IPS-NIHi7 (cell line): ENCODE data around the gene ATP2B3.

ENCODE experiments used
- DNase-seq: peaks from one replicate; pipeline ENCODE4 v3.0.0; 2012; ENCODE audit warnings: mixed read lengths; ENCODE audit errors: extremely low spot score

ATP2B3 gene

GRCh38 chrX:153611298-153612095 lies 94.1 kb downstream of the ATP2B3 start:
- no peak for DNase-seq

DNA sequence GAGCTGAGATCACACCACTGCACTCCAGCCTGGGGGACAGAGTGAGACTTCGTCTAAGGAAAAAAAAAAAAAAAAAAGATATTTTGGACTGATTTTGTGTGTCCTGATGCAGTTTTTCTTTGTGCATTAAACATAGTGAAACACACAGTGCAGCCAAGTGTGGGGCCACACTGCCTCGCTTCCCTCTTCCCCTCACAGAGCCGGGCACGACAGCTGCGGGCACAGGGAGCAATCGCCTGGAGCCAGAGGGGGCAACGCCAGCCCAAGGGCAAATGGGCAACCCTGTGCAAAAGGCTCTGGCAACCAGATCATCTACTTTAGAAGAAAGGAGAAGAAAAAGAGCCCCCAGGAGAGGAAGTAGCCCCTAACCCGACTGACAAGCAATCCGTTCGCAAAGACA lies 95.0 kb downstream of the ATP2B3 start:
- no peak for DNase-seq

DNA sequence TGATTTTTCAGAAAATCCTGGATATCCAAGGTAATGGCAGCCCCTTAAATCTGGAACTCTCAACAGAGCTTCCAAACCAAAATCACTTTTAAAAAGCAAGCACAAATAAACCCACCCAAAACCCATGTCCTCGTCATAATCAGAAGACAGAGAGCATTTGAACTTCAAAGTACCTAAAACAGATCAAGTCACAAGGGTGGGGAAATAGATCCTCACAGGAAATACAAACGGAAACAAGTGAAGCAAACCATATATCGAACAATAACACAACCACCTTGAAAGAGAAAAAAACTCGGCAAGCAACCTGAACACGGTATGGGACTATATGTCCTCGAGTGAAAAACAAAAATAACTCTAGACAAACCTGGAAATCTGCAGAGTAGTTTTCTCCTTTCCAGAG lies 97.4 kb downstream of the ATP2B3 start:
- no peak for DNase-seq

- no peak for DNase-seq
Observed at GRCh38 chrX:153620576-153620975, 103.1 kb downstream of the ATP2B3 start.

DNA sequence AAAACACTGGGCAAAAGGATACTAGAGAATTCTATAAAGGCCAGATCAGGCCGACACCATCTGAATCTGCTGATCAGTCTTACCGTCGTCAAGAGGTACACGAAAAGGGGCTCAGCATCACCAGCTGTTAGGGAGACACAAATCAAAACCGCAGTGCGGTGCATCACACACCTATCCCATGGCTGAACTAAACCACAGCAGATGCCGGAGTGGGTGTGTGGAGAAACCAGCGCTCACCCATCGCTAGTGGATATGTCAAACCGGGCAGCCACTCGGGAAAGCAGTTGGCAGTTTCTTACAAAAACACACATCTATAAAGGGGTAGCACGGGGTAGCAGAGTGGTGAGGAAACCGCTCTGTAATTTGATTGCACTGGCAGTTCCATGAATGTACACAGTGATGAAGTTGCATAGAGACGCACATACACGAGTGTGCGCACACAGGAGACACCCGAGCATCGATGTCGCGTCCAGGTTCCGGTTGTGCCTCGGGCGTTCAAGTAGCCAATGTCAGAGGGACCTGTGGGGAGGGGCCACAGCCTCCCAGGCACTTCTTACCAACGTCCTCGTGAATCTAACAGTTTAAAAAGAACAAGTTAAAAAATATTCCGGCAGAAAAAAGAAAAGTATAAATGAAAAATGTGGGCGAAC lies 104.6 kb downstream of the ATP2B3 start:
- no peak for DNase-seq

DNA sequence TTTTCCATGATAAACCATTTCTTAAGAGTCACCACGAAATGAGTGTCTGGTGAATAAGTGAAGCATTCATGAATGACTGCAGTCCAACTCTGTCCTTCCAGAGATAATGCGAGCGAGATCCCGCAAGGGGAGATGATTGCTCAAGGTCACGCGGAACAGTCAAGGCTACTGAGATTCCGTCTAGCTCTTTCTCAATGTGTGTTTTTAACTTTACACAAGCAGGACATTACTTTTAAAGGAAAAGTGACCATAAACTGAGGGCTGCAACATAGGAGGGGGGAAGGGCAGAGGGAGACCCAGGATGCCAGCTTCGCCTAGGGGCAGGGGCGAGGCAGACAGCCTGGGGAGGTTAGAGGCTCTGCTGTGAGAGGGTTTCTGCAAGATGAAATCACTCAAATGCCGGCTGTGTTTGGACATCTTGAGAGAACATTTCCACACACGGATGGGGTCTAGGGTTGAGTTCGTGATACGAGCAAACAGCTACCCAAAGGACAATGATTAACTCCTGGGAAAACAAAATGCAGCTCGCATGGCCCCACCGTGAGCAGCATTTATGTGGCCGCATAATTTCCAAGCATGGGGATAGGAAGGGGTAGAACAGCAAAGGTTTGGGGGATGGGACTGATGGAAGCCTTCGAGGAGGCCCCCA lies 105.3 kb downstream of the ATP2B3 start:
- no peak for DNase-seq

DNA sequence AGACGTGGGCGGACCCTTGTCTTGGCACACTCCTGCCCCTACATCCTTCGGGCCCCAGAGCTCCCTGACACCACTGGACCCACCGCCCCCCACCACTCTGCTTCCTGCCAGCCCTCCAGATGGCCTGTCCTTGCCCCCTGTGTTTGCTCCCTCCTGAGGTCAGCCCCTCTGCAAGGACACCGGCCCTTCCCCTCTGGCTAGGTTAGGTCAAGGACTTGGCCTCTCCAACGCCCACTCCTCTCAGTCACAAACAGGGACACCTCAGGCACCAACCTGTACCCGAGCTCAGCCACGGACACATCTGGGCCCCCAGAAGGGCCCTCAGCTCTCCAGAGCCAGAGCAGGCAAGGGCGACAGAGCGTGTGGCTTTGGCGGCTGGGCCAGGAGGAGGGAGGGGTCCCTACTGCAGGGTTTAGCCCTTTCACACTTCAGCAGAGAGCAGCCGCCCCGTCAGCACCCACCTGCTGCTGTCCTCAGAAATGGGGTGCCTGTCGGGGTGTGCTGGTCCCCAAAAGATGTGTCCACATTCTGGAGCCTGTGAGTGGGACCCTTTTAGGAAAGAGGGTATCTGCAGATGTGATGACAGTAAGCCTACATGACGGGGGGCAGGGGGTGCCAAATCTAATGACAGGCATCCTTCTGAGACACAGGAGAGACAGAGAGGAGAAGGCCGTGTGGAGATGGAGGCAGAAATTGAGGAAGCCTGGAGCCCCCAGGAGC lies 106.0 kb downstream of the ATP2B3 start:
- no peak for DNase-seq

DNA sequence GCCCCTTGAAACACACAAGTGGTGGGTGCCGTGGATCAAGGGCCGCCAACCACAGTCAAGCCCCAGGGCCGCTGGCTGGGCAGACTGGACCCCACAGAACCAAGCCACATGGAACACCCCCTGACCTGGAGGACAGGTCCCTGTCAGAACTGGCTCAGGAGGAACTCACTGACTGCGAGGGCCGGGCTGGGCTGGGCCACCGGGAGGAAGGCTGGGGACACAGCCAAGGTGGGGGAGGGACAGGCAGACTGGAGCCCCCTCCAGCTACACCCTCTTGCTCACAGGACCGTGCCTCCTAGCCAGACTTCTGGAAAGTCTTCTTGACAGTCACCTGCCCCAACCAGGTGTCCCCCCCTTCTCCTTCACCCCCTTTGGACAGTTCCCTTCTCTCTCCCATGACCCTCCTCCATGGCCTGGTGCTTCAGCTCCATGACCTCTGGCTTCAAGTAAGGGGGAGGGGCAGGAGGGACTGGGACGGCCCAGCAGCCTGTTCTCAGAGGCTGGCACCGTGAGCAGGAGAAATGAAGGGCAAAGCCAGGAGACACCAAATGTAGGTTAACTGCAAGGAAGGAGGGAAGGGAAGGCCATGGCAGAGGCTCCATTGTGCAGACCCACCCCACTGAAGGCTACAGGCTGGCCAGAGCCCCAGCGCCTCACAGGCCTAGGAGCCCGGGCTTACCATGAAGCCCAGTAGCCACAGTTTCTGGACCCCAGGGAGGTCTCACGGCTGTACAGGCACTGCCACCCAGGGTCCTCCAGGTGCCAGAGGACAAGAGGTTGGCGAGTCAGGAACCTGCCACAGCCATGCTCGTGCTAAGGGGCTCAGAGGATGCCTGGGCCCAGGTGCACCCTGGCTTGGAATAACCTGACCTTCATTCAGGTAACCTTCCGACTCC lies 107.0 kb downstream of the ATP2B3 start:
- no peak for DNase-seq

GRCh38 chrX:153625271-153626024 lies 108.0 kb downstream of the ATP2B3 start:
- DNase-seq: no peak

DNA sequence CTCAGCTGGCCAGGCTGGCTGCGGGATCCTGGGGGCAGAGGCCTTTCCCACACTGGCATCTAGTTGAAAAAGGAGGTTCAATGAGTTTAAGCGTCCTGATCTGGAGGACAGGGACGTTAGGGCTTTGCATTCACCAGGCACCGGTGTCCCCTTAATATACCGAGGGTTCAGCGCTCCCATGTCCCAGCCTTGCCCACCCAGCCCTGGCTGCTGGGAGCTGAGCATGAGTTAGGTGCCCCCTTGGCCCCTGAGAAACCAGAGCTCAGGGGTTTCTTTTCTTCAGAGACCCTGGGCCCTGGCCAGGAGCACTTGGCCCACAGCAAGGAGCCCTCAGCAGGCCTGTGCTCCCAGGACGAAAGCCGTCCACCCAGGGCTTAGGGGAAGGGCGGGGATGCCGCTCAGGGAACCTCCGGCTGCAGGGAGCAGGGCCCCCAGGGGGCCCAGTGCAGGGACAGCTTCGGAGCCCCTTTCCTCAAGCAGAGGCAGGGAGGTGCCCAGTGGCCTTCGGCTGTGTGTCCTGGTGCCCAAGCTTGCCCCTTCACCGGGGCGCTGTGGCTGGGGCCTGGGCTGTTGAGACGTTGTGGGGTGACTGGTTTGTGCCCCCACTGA lies 108.7 kb downstream of the ATP2B3 start:
- no peak for DNase-seq

GRCh38 chrX:153626863-153627674 lies 109.6 kb downstream of the ATP2B3 start:
- no peak for DNase-seq

GRCh38 chrX:153627675-153628111 lies 110.3 kb downstream of the ATP2B3 start:
- no peak for DNase-seq

DNA sequence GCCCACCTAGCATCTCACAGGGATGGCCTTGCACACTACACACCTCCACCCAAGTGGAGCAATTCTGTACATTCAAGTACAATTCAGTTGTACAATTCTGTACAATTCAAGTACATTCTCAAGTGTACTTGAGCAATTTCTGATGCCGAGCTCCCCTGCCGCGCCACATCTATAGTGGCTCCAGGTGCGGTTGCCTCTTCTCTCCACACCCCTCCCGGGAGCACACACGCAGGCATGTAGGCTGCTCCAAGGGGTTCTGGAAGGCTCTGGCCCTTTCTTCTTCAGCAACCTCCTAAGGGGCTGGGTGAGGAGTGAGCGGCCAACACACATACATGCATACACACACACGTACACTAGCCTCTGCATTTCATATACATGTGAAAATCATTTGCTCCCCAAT lies 110.7 kb downstream of the ATP2B3 start:
- no peak for DNase-seq

DNA sequence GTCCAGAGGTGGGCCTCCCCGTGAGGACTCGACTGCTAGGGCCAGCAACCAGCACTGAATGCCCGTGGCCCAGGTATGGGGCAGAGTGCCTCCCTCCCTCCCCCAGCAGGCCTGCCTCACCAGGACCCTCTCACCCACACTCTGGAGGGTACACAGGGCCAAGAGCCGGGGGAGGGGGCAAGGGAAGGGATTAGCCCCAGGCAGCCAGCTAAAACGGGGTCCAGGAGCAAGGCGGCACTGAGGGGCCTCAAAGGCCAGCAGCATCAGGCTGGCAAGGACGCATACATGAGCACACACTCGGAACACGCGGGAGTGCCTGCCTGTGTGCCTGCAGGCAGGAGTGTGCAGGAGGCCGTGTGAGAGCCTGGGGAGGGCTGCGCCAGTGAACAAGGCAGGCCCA lies 111.2 kb downstream of the ATP2B3 start:
- DNase-seq: no peak

GRCh38 chrX:153631346-153631745 lies 113.9 kb downstream of the ATP2B3 start:
- DNase-seq: no peak

DNA sequence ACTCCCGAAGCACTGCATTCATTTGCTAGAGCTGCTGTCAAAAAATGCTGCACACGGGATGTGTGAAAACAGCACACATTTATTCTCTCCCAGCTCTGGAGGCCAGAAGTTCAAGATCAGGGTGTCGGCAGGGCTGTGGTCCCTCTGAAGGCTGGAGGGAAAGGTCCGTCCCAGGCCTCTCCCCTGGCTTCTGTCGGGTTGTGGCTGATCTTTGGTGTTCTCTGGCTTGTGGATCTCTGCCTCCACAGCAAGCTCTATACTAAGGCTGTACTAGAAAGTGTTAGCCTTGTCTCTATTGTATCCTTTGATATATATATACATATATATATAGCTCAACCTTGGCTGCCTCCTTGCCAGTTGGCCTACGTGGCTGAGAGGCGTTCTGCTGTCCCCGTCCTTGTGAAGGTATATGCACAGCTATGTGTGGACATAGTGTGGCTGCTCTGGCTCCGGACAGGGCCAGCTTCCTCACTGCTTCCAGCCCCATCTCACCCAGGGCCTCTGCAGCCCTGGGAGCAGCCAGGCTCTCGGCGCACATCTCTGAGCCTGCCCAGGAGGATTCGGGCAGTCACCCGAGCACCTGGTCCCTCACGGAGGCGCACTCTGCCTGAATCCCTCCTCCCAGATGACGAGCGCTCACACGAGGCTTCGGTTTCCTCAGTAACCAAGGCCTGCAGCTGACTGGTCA lies 114.6 kb downstream of the ATP2B3 start:
- no peak for DNase-seq
